Measurements from ENCODE around the gene TFIP11.
A peak's percentile ranks its signal among the peaks of the same experiment; 100 is the strongest.

TFIP11 gene

DNA sequence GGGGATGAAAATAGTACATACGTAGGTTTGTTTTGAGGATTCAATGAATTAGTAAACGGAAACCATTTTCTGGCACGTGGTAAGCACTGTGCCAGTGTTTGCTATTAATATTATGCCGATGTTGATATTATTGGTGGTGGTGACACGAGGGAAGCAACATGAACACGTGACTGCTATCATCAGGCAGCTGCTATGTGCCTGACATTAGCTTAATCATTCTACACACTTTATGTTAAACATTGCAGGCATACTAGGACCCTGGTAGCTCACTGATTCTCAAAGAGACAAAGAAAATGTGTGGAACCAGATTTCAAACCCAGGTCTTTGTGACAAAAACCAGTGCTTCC is 27.9 kb downstream of the TFIP11 start:
- TF ChIP-seq, protein P1, sequence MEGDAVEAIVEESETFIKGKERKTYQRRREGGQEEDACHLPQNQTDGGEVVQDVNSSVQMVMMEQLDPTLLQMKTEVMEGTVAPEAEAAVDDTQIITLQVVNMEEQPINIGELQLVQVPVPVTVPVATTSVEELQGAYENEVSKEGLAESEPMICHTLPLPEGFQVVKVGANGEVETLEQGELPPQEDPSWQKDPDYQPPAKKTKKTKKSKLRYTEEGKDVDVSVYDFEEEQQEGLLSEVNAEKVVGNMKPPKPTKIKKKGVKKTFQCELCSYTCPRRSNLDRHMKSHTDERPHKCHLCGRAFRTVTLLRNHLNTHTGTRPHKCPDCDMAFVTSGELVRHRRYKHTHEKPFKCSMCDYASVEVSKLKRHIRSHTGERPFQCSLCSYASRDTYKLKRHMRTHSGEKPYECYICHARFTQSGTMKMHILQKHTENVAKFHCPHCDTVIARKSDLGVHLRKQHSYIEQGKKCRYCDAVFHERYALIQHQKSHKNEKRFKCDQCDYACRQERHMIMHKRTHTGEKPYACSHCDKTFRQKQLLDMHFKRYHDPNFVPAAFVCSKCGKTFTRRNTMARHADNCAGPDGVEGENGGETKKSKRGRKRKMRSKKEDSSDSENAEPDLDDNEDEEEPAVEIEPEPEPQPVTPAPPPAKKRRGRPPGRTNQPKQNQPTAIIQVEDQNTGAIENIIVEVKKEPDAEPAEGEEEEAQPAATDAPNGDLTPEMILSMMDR (conservative IDR thresholded peaks at IDR 0.05; ENCODE audit: low read length): no peak
- no peak for TF ChIP-seq EZH2phosphoT487 (IDR thresholded peaks at IDR 0.05; ENCODE audit: borderline replicate concordance)

DNA sequence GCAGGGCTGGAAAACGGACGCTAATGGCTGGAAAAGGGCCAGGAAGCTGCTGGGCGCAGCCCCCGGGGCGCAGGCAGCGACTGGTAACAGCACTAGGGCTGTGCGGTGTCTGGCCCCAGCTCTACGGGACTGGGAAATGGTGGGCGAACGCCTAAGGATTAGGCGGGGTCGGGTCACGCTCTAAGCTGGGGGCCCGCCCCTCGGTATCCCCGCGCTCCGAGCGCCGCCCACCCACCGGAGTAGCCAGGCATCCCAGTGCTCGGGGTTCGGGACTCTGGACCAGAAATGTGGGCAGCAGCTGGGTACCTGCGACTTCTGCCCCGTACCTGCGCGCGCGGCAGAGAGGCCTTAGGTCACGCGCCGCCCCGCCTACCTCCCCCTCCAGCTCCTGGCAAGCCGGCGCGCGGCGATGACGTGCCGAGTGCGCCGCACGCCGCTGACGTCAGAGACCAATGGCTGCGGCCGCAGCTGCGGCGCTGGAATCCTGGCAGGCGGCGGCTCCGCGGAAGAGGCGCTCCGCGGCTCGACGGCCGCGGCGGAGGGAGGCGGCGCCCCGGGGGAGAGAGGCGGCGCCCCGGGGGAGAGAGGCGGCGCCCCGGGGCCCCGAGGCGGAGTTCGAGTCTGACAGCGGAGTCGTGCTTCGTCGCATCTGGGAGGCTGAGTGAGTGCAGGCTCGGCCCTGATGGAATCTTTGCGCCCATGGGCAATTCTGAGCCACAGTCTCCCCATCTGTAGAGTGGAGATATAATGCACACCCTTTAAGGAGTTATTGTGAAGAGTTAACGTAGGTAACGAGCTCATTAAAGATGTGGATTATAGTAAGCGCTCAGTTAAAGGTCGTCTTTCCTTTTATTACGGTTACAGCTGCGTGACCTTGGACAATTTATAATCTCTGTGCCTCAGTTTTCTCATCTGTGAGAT is 28.6 kb downstream of the TFIP11 start, which contains the start of the genes HPS4 and SRRD:
TSS of gene HPS4 (minus strand) at position 345 of the 921 bp plus-strand sequence. CDS start 2,021 bp downstream, outside the sequence.
TSS of gene SRRD (plus strand) at position 439 of the 921 bp plus-strand sequence. CDS start at position 453, 14 bp downstream.
- H3F3A ChIP-seq (ENCODE audit: low read depth): no peaks in the 10 kb centered on the region
- H3K9me3 ChIP-seq (ENCODE audit: insufficient read depth, low read depth, low read length): no peaks in the 10 kb centered on the region
- H3K4me2 ChIP-seq (ENCODE audit: low read depth, low read length, poor library complexity, severe bottlenecking): peak within 1 kb of the TSS; percentile 82
- peak within 1 kb of the TSS; percentile 96 for H3K9ac ChIP-seq (ENCODE audit: low read depth, low read length, poor library complexity, severe bottlenecking)
- peaks cover 58% of the 10 kb centered on the region for H3K4me1 ChIP-seq (ENCODE audit: insufficient read depth, low read length, poor library complexity, severe bottlenecking)
- peak within 1 kb of the TSS; percentile 93 for H2AFZ ChIP-seq (ENCODE audit: low read length)
- no peaks in the 10 kb centered on the region for H3K27me3 ChIP-seq (ENCODE audit: insufficient read depth, low read length, poor library complexity, severe bottlenecking)
- H3K9me2 ChIP-seq (replicated peaks; ENCODE audit: low read depth, low read length): no peaks in the 10 kb centered on the region
- H3K4me3 ChIP-seq (ENCODE audit: low read length, poor library complexity, severe bottlenecking): peak within 1 kb of the TSS; percentile 97
- H4K20me1 ChIP-seq (ENCODE audit: insufficient read depth, low read length, poor library complexity, severe bottlenecking): no peaks in the 10 kb centered on the region
- TF ChIP-seq, protein P1 (conservative IDR thresholded peaks at IDR 0.05; ENCODE audit: low read length): no peak
- no peak for TF ChIP-seq EZH2phosphoT487 (IDR thresholded peaks at IDR 0.05; ENCODE audit: borderline replicate concordance)
- H3K79me2 ChIP-seq (ENCODE audit: insufficient read depth, low read length): peaks cover 75% of the 10 kb centered on the region
- peaks cover 8% of the 10 kb centered on the region; the same call in 1 of the 2 replicates for H3K36me3 ChIP-seq (ENCODE audit: insufficient read depth, low read length)

More for the DNA sequence above, 27.9 kb downstream of the TFIP11 start:
- H3K9me2 ChIP-seq (replicated peaks; ENCODE audit: low read depth, low read length): no peaks in the 10 kb centered on the region
- H4K20me1 ChIP-seq (ENCODE audit: insufficient read depth, low read length, poor library complexity, severe bottlenecking): no peaks in the 10 kb centered on the region
- no peaks in the 10 kb centered on the region for H3K9me3 ChIP-seq (ENCODE audit: insufficient read depth, low read depth, low read length)
- H2AFZ ChIP-seq (ENCODE audit: low read length): peak overlapping the region; percentile 56; the same call in 1 of the 2 replicates
- H3K36me3 ChIP-seq (ENCODE audit: insufficient read depth, low read length): peaks cover 14% of the 10 kb centered on the region; the same call in 1 of the 2 replicates
- peak overlapping the region; percentile 97 for H3K4me3 ChIP-seq (ENCODE audit: low read length, poor library complexity, severe bottlenecking)
- no peaks in the 10 kb centered on the region for H3K27me3 ChIP-seq (ENCODE audit: insufficient read depth, low read length, poor library complexity, severe bottlenecking)
- no peaks in the 10 kb centered on the region for H3F3A ChIP-seq (ENCODE audit: low read depth)
- peak overlapping the region; percentile 80 for H3K4me2 ChIP-seq (ENCODE audit: low read depth, low read length, poor library complexity, severe bottlenecking)
- peak overlapping the region; percentile 96 for H3K9ac ChIP-seq (ENCODE audit: low read depth, low read length, poor library complexity, severe bottlenecking)
- H3K79me2 ChIP-seq (ENCODE audit: insufficient read depth, low read length): peaks cover 69% of the 10 kb centered on the region
- peaks cover 60% of the 10 kb centered on the region for H3K4me1 ChIP-seq (ENCODE audit: insufficient read depth, low read length, poor library complexity, severe bottlenecking)

DNA sequence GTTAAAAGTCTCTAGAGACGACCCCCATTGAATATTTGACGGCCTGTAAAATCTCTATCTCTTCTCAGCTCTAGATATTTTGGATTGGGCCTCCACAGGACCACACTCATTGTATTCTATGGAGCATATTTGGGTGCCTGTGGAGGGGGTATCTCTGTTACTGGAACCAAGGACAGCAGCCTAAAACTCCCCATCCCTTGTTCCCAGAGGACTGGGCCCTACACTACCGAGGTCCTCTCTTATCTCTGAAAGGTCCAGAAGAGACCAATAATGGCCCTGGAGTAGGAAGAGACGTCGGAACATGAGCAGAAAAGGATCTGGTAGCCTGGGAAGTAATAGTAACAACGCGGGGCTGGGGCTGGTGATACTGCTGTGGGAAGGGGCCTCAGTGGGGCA is 29.2 kb downstream of the TFIP11 start:
- peak overlapping the region; percentile 93 for H2AFZ ChIP-seq (ENCODE audit: low read length)

More for the DNA sequence above, 29.2 kb downstream of the TFIP11 start:
- Histone ChIP-seq H3F3A (ENCODE audit: low read depth) (no peaks in the 10 kb centered on the region), H3K9me2 (replicated peaks; ENCODE audit: low read depth, low read length) (no peaks in the 10 kb centered on the region), H3K79me2 (ENCODE audit: insufficient read depth, low read length) (peaks cover 82% of the 10 kb centered on the region), H3K4me3 (ENCODE audit: low read length, poor library complexity, severe bottlenecking) (peak overlapping the region; percentile 97), H4K20me1 (ENCODE audit: insufficient read depth, low read length, poor library complexity, severe bottlenecking) (no peaks in the 10 kb centered on the region), H3K4me2 (ENCODE audit: low read depth, low read length, poor library complexity, severe bottlenecking) (peak overlapping the region; percentile 82), H3K36me3 (ENCODE audit: insufficient read depth, low read length) (peaks cover 2% of the 10 kb centered on the region; the same call in 1 of the 2 replicates), H3K9me3 (ENCODE audit: insufficient read depth, low read depth, low read length) (no peaks in the 10 kb centered on the region), H3K9ac (ENCODE audit: low read depth, low read length, poor library complexity, severe bottlenecking) (peak overlapping the region; percentile 96), H3K27me3 (ENCODE audit: insufficient read depth, low read length, poor library complexity, severe bottlenecking) (no peaks in the 10 kb centered on the region), H3K4me1 (ENCODE audit: insufficient read depth, low read length, poor library complexity, severe bottlenecking) (peaks cover 63% of the 10 kb centered on the region)
- TF ChIP-seq, protein P1 (conservative IDR thresholded peaks at IDR 0.05; ENCODE audit: low read length): no peak
- no peak for TF ChIP-seq EZH2phosphoT487 (IDR thresholded peaks at IDR 0.05; ENCODE audit: borderline replicate concordance)

Data from Loucy (cell line).